OCI-LY3 (cell line): ENCODE data around the gene MTUS2.

ENCODE experiments used
- CTCF ChIP-seq: fragments of 200-600, 300-600 bp; sonication (generic); IDR thresholded peaks from 2 replicates; pipeline ENCODE4 v1.5.1; 2014; ENCODE audit warnings: antibody characterized with exemption, low read length, low read depth
- EZH2phosphoT487 ChIP-seq: fragments of 200-600 bp; shearing (Covaris generic); IDR thresholded peaks from 2 replicates; pipeline ENCODE4 v1.6.1; 2018; ENCODE audit warnings: antibody characterized with exemption, mixed run types, low read depth

- no peak for TF ChIP-seq CTCF
- no peak for TF ChIP-seq EZH2phosphoT487
Observed at GRCh38 chr13:29304148-29304547, 484.0 kb downstream of the MTUS2 start.
